Activated T-cell treated with anti-CD3 and anti-CD28 coated beads for 4 hours (primary cell): ENCODE results near the gene LRG1.

Source experiments
- DNase-seq: peaks from one replicate; pipeline ENCODE4 v3.0.0-alpha.2; 2020

The LRG1 gene

DNA sequence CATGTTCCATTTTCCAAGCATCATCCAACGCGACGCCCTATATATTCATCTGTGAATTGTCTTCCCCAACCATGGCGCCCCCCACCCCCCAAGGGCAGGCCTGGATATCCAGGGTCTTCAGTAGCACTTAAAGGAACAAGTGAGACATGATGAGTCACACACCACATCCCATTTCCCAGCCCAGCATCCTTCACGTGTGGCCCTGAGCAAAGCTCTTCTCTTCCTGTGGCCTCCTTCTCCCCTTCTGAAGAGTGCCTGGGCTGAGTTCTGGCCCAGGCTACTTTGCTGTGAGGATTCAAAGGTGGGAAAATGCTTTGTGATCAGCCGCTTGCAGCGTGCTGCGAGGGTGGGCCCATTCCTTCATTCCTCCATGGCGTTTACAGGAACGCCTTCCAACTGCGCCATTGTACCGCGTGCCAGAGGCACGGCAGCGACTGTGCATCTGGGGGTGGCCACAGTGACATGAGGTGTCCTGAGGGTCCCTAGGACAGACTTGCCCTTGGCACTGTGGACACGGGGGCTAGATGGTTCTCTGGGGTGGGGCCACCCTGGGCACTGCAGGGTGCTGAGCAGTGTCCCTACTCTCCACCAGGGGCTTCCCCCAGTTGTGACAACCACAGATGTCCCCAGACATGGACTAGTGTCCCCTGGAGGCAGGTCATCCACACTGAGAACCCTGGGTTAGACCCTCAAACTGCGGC is 33.2 kb downstream of the LRG1 start:
- no peak for DNase-seq

DNA sequence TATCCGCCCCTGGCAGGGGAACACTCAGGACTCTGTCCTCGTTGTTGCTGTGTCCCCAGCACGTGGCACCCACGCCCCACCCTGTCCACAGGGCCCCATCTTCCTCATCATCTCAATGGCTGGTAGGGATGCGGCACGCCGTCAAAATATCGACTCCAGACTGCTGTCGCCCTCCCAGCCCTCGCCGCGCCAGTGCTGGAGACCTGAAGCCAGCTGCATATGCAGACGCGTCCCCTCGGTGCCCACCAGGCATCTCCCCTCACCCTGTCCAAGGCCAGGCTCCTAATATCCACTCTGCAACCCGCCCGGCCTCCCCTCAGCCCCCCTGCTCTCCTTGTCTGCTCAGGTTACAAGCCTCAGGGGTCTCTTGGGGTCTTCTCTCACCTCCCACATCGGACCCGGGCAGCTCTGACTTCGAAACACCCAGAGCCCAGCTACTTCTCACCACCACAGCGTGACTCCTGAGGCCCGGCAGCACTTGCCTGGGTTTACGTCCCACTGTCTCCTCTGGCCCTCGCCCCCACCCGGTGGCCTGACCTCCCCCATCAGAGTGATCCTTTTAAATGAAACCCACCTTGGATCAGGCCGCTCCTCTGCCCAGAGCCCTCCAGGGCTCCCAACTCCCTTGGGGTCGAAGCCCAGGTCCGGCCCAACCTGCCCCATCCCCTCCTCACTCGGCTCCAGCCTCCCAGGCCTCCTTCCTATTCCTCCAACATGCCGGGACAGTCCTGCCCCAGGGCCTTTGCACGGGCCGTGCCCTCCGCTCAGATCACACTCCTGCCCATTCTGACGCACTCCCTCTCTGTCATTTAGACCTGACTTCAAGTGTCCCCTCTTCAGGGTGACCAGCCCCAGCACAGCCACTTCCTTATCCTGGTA is 34.0 kb downstream of the LRG1 start:
- DNase-seq = no peak

DNA sequence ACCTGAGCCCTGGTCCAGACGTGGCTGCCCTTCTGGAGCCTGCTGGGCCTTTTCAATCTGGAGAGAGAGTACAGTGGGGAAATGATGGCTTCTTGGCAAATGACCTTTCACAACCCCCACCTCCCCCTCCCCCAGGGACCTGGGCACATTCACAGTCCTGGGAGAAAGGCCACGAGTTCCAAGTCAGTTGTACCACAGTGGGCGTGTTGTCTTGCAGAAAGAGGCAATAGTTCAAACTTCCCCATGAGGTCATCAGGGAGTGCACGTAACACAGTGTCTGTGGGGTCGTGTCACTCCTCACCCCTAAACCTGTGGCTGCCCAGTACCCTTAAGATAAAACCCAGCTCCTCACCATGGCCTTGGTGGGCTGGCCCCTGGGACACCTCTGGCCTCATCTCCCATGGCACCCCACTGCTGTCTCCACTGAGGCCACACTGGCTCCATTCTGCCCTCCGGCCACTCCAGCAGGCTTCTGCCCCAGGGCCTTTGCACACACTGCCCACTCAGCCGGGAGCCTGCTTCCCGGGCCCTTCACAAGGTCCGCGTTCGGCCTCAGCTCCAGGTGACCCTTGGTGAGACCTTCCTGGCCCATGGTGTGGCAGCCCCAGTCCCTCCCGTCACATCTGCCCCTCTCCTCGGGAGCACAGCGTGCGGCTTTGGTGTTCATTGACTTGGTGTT is 34.8 kb downstream of the LRG1 start:
- no peak for DNase-seq

DNA sequence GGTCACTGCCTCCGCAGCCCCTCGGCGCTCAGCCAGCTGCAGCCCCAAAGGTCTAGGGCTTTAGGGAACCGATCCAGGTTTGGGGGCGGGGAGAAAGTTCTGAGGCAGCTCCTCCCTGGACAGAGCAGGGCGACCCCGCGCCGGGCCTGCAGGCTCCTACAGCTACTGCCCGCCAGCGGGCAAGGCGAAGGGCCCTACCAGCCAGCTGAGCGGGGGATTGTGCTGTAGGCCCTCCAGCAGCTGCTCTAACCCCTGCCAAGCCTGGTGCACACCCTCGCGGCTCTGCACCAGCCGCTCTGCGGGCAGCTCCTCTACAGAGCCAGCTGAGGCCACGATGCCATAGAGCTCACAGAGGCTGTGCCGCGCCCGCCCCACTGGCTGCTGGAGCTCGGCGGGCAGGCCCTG is 35.5 kb downstream of the LRG1 start:
- no peak for DNase-seq

DNA sequence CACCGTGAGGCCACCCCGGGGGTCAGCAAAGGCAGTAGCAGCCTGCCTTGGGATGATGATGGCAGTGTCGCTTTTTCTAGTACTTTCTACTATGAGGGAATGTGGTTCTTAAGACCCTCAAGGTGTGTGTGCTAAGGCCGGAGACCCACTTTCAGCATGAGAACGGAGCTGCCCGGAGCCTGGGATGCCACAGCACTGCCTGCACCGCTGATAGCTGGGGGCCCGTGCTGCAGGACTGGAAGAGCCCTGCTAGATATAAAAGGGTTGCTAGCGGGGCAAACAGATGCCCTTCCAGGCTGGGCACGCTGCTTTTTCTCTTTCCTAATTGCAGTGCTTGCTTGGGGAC is 36.0 kb downstream of the LRG1 start:
- no peak for DNase-seq

DNA sequence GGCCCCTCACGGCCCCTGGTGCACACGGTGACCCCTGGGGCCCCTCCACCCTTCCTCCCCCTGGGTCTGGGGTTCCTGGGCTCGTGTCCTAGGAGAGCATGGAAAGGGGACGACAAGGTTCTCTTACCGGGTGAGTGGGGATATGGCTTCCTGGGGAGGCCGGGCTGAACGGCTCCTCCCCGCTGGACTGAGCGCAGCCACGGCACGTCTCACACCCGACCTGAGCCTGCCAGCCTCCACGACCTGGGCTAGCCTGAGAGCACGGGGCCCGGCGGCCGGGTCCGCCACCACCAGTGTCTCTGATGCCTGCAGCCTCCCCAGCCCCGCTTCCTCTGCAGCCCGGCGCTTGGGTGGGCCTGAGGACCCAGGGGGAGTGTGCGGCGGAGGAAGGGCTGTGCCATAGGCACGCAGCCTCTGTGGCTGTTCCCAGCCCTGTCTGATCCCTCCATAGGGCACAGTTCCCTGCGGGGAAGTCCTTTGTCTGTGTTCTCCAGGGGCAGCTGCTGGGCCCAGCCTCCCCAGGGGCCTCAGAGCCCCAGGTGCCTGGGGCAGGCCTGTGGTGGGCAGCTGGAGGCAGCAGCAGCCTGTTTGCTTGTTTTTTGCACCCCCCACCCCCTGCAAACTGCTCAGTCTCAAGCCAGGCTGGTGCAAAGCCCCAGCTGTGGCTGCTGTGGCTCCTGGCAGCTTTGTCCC is 36.6 kb downstream of the LRG1 start:
- DNase-seq = no peak

DNA sequence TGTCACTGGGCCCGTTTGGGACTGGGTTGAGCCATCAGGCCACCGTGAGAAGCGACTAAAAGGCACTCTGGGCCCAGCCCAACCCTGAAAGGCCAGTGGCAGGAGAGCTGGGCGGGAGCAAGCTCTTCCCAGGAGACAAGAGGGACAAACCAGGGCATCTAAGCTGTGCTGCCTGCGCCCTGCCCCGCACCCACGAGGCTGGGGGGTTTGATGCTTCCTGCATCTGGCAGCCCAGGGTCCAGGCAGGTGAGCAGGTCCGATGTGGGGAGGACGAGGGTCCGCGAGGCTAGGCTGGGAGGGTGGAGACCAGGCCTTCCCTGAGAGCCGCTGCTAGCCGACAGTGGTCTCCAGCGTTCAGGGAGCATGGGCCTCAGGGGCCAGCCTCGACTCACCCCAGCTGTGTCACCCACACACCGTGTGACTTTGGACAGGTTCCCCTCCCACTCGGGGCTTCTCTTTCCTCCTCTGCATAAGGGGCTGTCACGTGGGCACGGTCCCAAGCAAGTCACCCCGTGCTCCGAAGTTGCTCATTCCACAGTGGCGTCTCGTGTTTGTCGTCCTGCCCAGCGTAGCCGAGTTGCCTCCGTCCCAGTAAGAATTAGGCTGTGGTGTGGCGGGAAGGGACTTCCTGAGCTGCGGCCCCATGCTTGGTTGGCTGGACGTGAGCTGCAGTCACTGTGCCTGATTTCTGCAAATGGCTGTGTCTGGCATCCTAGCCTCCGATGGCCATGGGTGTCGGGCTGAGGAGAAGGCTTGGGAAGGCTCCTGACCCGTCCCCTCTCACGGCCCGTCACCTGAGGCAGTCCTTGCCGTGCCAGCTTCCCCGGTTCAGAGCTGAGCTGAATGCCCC is 37.3 kb downstream of the LRG1 start:
- no peak for DNase-seq

DNA sequence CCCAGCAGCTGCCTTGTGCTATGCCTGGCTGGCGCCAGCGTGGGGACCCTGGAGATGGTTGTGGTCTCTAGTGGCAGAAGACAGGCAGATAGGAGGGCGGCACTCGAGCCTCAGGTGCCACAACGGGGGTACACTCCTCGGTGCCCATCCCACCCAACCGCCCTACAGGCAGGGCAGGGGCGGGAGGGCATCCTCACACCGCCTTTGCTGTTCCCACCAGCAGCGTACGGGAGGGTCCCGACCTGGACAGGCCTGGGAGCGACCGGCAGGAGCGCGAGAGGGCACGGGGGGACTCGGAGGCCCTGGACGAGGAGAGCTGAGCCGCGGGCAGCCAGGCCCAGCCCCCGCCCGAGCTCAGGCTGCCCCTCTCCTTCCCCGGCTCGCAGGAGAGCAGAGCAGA is 38.1 kb downstream of the LRG1 start:
- no peak for DNase-seq

DNA sequence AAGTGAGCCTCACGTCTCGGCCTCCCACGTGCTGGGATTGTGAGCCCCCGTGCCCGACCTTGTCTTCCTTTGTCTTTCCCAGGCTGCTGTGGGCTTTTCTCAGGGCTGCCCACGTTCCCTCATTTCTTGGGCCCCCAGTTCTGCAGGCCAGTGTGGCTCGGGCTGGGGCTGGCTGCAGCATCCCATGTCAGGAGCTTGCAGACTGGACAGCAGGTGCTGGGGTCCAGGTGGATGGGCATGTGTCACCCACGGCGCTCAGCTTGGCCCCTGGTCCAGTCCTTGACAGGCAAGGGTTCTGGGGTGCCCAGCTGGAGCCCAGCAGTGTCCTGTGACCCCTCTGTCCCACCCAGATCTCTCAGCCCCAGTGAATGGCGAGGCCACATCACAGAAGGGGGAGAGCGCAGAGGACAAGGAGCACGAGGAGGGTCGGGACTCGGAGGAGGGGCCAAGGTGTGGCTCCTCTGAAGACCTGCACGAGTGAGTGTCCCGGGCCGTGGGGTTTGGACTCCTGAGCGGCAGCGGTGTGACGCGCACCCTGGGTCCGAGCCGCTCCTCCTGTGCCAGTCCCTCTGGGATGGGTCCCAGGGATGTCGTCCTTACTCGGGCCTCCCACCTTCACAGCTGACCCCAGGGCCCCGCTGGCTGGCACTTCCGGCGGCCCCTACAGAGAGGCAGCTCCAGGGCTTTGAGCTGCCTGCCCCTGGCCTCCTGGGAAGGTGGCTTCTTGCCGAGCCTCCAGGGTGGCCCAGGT is 38.8 kb downstream of the LRG1 start:
- no peak for DNase-seq

DNA sequence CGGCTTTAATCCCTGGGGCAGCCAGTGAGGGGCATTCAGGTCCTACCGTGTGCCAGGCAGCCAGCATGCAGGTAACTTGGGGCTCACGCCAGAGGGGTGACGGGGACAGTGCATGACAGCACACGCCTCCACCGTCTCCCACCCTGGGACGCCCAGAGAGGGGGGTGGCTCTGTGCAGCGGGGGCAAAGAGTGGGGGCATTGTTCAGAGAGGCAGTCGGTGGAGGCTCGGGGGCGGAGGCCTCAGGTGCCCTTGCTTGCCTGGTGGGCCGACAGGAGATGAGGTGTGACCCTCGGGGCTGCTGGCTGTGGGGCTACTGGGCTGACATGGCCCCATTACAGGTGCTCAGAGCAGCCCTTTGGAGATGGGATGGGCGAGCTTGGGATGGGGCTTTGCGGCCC is 40.0 kb downstream of the LRG1 start:
- DNase-seq = no peak

DNA sequence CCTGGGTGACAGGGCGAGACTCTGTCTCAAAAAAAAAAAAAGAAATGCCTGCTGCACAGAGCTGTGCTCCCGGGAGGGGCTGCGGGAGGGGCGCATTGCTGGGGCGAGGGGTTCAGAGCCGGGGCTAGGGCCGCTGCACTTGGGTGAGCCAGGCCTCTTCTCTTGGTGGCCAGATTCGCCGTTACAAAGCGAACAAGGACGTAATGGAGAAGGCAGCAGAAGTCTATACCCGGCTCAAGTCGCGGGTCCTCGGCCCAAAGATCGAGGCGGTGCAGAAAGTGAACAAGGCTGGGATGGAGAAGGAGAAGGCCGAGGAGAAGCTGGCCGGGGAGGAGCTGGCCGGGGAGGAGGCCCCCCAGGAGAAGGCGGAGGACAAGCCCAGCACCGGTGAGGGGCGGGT is 40.5 kb downstream of the LRG1 start:
- no peak for DNase-seq

DNA sequence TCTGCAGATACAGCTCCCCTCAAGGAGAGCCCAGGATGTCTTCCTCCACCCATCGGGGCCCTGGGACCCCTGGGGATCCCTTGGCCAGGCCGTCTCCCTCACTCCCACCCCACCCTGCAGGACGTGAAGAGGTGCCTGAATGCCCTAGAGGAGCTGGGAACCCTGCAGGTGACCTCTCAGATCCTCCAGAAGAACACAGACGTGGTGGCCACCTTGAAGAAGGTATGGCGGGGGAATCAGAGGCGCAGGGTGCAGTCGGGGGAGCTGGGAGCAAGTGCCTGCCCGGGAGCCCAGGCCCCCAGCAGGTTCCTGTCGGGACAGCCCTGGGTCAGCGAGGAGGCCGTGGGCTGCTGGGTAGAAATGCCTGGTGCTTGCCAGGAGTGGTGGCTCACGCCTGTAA is 41.1 kb downstream of the LRG1 start:
- DNase-seq = no peak

DNA sequence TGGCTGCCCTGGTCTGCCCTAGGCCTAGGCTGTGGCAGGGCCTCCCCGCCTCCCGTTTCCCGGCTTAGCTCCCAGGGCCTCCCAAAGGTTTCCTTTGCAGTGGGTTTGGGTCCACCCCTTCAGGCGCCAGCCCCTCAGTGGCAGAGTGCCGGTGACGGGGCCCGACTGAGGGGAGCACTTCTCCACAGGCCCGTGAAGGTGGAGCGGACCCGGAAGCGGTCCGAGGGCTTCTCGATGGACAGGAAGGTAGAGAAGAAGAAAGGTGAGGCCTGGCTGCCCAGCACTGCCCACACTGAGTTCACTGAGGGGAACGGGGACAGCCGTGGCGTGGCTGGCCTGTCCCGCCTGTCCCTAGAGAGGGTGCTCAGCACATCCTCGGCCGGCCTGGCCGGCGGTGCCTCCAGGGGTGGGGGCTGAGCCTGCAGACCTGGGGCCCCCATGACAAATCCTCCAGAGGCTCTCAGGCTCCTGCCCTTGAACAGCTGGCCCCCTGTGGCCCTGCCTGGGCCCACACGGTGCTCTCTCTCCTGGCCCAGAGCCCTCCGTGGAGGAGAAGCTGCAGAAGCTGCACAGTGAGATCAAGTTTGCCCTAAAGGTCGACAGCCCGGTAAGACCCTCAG is 42.0 kb downstream of the LRG1 start:
- DNase-seq = no peak

DNA sequence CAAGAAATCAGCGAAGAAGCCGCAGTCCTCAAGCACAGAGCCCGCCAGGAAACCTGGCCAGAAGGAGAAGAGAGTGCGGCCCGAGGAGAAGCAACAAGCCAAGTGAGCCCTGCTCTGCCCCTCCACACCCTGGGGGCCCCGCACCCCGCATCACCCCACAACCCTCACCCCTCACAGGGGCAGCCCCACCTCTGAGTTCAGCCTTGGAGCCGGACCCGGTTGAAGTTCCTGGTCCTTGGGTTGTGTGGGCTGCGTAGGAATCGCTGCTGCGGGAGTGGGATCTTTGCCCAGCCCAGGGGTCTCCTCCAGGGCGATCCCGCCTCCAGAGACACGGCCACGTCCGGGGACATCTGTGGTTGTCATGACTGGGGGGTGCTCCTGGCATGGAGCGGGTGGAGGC is 43.5 kb downstream of the LRG1 start:
- DNase-seq = no peak

DNA sequence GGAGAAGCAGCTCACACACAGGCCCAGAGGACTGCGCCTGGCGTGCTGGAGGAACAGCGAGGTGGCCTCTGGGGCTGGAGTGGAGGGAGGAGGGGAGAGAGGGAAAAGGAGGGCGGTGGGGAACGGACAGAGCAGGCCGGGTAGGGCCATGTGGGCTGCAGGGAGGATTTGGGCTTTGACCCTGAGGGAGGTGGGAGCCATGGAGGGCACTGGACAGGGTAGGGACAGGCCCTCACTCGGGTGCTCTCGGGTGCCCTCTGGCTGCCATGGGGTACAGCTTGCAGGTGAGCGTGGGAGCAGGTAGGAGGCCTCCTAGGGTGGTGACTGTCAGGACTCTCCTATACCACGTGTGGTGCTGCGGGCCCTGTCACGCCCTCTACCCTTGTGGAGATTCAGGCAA is 44.4 kb downstream of the LRG1 start:
- DNase-seq = no peak

DNA sequence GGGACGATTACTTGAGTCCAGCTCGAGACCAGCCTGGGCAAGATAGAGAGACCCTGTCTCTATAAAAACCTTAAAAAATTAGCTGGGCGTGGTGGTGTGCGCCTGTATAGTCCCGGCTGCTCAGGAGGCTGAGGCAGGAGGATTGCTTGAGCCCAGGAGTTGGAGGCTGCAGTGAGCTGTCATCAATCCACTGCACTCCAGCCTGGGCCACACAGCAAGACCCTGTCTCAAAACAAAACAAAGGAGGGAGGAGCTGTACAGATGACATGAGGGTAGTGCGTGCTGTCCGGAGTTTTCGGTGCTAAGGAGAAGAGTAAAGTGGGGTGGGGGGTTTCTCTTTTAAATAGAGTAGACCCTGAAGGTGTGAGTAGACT is 45.2 kb downstream of the LRG1 start:
- DNase-seq = no peak

DNA sequence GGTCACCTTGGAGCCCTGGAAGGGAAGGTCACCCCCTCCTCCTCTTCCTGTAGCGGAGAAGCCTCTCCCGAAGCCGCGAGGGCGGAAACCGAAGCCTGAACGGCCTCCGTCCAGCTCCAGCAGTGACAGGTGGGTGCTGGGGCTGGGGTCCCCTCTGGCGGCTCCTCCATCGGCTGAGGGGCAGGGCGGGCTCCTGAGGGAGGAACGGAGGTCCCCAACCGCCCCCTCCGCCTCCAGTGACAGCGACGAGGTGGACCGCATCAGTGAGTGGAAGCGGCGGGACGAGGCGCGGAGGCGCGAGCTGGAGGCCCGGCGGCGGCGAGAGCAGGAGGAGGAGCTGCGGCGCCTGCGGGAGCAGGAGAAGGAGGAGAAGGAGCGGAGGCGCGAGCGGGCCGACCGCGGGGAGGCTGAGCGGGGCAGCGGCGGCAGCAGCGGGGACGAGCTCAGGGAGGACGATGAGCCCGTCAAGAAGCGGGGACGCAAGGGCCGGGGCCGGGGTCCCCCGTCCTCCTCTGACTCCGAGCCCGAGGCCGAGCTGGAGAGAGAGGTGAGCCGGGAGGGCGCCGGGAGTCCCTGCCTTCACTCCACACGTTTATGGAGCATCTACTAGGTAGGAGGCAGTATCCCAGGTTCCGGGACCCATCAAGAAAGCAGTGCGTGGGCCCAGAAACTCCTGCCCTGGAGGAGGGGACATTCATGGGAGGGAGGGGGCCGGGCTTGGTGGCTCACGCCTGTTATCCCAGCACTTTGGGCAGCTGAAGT is 45.7 kb downstream of the LRG1 start:
- no peak for DNase-seq

DNA sequence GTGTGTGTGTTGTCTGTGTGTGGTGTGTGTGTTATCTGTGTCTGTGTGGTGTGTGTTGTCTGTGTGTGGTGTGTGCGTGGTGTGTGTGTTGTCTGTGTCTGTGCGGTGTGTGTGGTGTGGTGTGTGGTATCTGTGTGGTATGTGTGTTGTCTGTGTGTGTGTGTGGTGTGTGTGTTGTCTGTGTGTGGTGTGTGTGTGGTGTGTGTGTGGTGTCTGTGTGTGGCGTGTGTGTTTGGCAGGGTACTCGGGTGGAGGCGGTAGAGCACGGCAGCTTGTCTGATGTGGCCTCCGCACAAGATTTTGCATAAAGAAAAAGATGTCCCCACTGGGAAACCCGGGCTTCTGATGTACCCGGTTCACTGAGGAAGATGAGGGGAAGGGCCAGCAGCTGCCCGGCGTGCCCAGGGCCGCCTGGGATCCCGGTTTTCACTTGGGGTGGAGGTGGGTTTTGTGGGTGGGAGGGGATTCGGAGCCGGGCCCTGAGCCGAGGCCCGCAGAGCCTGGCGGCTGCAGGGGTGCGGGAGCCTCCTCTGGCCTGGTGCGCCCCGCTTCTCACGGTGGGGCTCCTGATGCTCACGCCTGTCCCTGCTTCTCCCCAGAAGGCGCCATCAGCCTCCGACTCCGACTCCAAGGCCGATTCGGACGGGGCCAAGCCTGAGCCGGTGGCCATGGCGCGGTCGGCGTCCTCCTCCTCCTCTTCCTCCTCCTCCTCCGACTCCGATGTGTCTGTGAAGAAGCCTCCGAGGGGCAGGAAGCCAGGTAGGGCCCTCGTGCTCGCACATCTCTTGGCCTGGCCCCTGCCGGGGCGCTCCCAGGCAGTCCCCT is 46.5 kb downstream of the LRG1 start:
- DNase-seq = no peak

DNA sequence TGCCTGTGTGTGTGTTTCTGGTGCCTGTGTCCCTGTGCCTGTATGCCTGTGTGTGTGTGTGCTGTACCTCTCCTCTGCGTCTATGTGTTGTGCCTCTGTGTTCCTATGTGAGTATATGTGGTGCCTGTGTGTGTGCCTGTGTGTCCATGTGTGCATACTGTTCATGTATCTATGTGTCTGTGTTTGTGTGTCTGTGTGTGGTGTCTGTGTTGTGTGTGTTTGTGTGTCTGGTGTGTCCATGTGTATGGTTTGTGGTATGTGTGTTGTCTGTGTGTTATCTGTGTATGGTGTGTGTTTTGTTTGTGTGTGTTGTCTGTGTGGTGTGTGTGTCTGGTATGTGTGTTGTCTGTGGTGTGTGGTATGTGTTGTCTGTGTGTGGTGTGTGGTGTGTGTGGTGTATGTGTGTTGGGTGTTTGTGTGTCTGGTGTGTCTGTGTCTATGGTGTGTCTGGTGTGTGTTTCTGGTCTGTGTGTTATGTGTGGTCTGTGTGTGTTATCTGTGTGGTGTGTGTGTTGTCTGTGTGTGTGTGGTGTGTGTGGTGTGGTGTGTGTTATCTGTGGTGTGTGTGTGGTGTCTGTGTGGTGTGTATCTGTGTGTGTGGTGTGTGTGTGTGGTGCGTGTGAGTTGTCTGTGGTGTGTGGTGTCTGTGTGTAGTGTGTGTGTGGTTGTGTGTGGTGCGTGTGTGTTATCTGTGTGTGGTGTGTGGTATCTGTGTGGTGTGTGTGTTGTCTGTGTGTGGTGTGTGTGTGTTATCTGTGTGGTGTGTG is 47.3 kb downstream of the LRG1 start:
- DNase-seq = no peak
